HepG2 (cell line): ENCODE results near the gene STK11. TPM values are rescaled to one million over a fixed set of nuclear protein-coding genes. Genes with fewer than 3 reads are reported as not detected.

Experiments used
- CC2D1A ChIP-seq: sonication (generic); formaldehyde crosslinking; IDR thresholded peaks from 2 replicates; pipeline ENCODE4 v1.8.1; 2023; ENCODE audit warnings: mild to moderate bottlenecking, missing genetic modification reagents
- CEBPZ ChIP-seq: IDR thresholded peaks from 2 replicates; pipeline ENCODE4 v1.6.1; 2012; ENCODE audit warnings: low read length, improper control_type of control experiment
- HOXA9 ChIP-seq: sonication (generic); formaldehyde crosslinking; IDR thresholded peaks from 2 replicates; pipeline ENCODE4 v1.8.1; 2022; ENCODE audit warnings: missing genetic modification reagents, mild to moderate bottlenecking, moderate library complexity, borderline replicate concordance
- PREB ChIP-seq: sonication (generic); formaldehyde crosslinking; IDR thresholded peaks from 2 replicates; pipeline ENCODE4 v1.4.0; 2020; ENCODE audit warnings: missing genetic modification reagents
- TFAP4 ChIP-seq: sonication (generic); IDR thresholded peaks from 2 replicates; pipeline ENCODE4 v1.6.1; 2016; ENCODE audit warnings: low read depth, borderline replicate concordance
- ZNF407 ChIP-seq: sonication (generic); formaldehyde crosslinking; IDR thresholded peaks from one replicate; pipeline ENCODE4 v1.5.1; 2020; ENCODE audit warnings: mild to moderate bottlenecking, missing genetic modification reagents; ENCODE audit errors: not compliant biosample characterization
- ZNF460 ChIP-seq: sonication (generic); formaldehyde crosslinking; IDR thresholded peaks from 2 replicates; pipeline ENCODE4 v1.5.1; 2020; ENCODE audit warnings: missing genetic modification reagents, mild to moderate bottlenecking, borderline replicate concordance
- ZNF572 ChIP-seq: sonication (generic); formaldehyde crosslinking; IDR thresholded peaks from 2 replicates; pipeline ENCODE4 v1.5.1; 2020; ENCODE audit warnings: mild to moderate bottlenecking, missing genetic modification reagents
- ZNF800 ChIP-seq: sonication (generic); formaldehyde crosslinking; IDR thresholded peaks from 2 replicates; pipeline ENCODE4 v1.4.0; 2020; ENCODE audit warnings: missing genetic modification reagents
- polyA plus RNA-seq, 8 experiments: library from polyadenylated mRNA; depleted of rRNA in 3 of 8; stranded (reverse) in 7 of 8; unstranded in 1 of 8; fragments of >200 nt; fragmentation: Illumina TruSeq in 4 of 8; extraction: Trizol in 4 of 8; gene quantifications; 2 replicates each; pipeline versions ENCODE4 v1.2.1 to v1.2.3, GENCODE V29; 2011 to 2016; ENCODE audit warnings: low read depth in 4 of 8, missing spikeins in 1 of 8, mixed read lengths in 1 of 8; ENCODE audit not compliant: insufficient read depth in 1 of 8
- total RNA-seq, 5 experiments: library from RNA; depleted of rRNA; stranded (reverse); fragments of >200 nt; fragmentation: Illumina TruSeq; extraction: Trizol; gene quantifications; 2 replicates each; pipeline ENCODE4 v1.2.3, GENCODE V29; 2016; ENCODE audit warnings: low read depth in 1 of 5
- TF ChIP-seq, protein P1 (sequence below): sonication (generic); formaldehyde crosslinking; IDR thresholded peaks from 2 replicates; pipeline ENCODE4 v1.4.0; 2020; ENCODE audit warnings: missing genetic modification reagents, borderline replicate concordance

Gene STK11
- total and polyA plus RNA-seq, 2 of the 13 experiments (the other 11 are each of a cell fraction or from before 2014, with no cell fraction given) = 27.5 to 43.6 TPM

- TF ChIP-seq TFAP4 (no peak; the same call in none of the 2 replicates), ZNF460 (CRISPR knock-in tag) (peak; percentile 9; the same call in 1 of the 2 replicates), ZNF800 (CRISPR knock-in tag) (no peak; the same call in 1 of the 2 replicates), ZNF407 (no peak), CEBPZ (no peak), HOXA9 (CRISPR knock-in tag) (no peak), CC2D1A (CRISPR knock-in tag) (no peak), PREB (no peak), ZNF572 (no peak)
- TF ChIP-seq, protein P1, sequence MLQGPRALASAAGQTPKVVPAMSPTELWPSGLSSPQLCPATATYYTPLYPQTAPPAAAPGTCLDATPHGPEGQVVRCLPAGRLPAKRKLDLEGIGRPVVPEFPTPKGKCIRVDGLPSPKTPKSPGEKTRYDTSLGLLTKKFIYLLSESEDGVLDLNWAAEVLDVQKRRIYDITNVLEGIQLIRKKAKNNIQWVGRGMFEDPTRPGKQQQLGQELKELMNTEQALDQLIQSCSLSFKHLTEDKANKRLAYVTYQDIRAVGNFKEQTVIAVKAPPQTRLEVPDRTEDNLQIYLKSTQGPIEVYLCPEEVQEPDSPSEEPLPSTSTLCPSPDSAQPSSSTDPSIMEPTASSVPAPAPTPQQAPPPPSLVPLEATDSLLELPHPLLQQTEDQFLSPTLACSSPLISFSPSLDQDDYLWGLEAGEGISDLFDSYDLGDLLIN (CRISPR knock-in tag) = peak; percentile 31; the same call in 1 of the 2 replicates
Observed at GRCh38 chr19:1244693-1245451, 39.3 kb downstream of the STK11 start (continued).
